ENCODE results near the gene MTG1. TPM values are rescaled to one million over a fixed set of nuclear protein-coding genes. Genes with fewer than 3 reads are reported as not detected.
A peak's percentile ranks its signal among the peaks of the same experiment; 100 is the strongest.
"Not testable (repeated sequence)": the region's sequence is repeated elsewhere in the genome, so short reads cannot be mapped to it uniquely, and the experiment has no call there.

MTG1 gene
- polyA plus RNA-seq, 4 donors, result 67.4 to 124 (median 90.9) TPM

DNA sequence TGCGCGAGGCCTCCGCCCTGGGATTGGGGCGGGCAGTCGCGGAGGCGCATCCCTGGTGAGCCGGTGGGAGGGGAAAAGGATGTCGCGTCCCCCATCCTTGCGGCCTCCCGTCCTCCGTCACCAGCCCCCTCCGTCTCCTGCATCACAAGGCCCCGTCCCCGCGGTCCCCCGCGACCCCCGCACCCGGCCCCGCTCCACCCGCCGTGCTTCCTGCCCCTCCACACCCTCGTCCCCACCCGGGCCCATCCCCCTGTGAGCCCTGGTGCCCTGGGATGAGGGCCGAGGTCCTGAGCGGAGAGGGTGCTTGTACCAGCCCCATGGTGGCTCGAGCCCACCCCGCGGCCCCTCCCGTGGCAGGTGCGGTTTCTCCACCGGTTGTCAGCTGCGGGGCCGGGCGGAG, 30.6 kb downstream of the MTG1 start, which contains the start of gene SPRN:
SPRN (minus strand) TSS at position 25 of the 400 bp plus-strand sequence. CDS start 944 bp downstream, outside the sequence.
- not testable (repeated sequence) for FAIRE-seq; H3K4me1 ChIP-seq (ENCODE audit: control insufficient read depth in 3 of 3, insufficient read depth in 2 of 3, low read depth in 1 of 3, low read length in 2 of 3); H3K27me3 ChIP-seq (ENCODE audit: control insufficient read depth in 3 of 3, insufficient read depth in 3 of 3, low read length in 3 of 3); H3K9me3 ChIP-seq (ENCODE audit: control insufficient read depth in 2 of 2, insufficient read depth in 1 of 2, low read depth in 1 of 2, low read length in 1 of 2); DNase-seq; H3K27ac ChIP-seq (ENCODE audit: low read depth in 1 of 3, low read length in 2 of 3)
- H3K4me3 ChIP-seq (ENCODE audit: low read depth in 1 of 3, low read length in 3 of 3), result peak within 1 kb of the TSS in 1 of 3 donors; percentile 39
- peaks cover 3 to 21% (median 5%) of the 10 kb centered on the region in 3 donors for H3K36me3 ChIP-seq (ENCODE audit: control insufficient read depth in 3 of 3, insufficient read depth in 2 of 3, low read depth in 1 of 3, low read length in 3 of 3)
- 0 to 18% (median 8%) methylated on average over 5 to 12 of the region's 37 CpGs for WGBS, 3 donors

DNA sequence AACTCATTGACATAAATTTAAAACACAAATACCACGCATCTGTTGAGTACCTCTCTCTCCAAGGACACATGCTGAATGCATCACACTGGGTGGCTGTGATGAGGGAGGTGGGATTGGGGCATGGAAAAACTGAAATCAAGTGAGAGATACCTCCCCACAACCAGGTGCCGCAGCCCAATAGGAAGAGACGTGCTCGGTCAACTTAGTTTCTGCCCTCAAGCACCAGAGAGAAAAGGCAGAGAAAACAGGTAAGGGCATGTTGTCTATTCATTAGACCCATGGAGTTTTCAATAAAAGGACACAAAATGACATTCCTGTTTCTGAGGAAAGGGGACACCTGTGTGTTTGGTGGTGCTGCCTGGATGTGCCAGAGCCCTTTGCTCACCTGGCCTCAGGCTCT, 35.6 kb downstream of the MTG1 start:
- not testable (repeated sequence) for H3K27ac ChIP-seq (ENCODE audit: low read depth in 1 of 3, low read length in 2 of 3); H3K4me1 ChIP-seq (ENCODE audit: control insufficient read depth in 3 of 3, insufficient read depth in 2 of 3, low read depth in 1 of 3, low read length in 2 of 3); DNase-seq; H3K9me3 ChIP-seq (ENCODE audit: control insufficient read depth in 2 of 2, insufficient read depth in 1 of 2, low read depth in 1 of 2, low read length in 1 of 2); FAIRE-seq; H3K27me3 ChIP-seq (ENCODE audit: control insufficient read depth in 3 of 3, insufficient read depth in 3 of 3, low read length in 3 of 3); H3K36me3 ChIP-seq (ENCODE audit: control insufficient read depth in 3 of 3, insufficient read depth in 2 of 3, low read depth in 1 of 3, low read length in 3 of 3); H3K4me3 ChIP-seq (ENCODE audit: low read depth in 1 of 3, low read length in 3 of 3)
- WGBS, 3 donors, result 85 to 86% (median 85%) methylated on average over 4 of the region's 4 CpGs

DNA sequence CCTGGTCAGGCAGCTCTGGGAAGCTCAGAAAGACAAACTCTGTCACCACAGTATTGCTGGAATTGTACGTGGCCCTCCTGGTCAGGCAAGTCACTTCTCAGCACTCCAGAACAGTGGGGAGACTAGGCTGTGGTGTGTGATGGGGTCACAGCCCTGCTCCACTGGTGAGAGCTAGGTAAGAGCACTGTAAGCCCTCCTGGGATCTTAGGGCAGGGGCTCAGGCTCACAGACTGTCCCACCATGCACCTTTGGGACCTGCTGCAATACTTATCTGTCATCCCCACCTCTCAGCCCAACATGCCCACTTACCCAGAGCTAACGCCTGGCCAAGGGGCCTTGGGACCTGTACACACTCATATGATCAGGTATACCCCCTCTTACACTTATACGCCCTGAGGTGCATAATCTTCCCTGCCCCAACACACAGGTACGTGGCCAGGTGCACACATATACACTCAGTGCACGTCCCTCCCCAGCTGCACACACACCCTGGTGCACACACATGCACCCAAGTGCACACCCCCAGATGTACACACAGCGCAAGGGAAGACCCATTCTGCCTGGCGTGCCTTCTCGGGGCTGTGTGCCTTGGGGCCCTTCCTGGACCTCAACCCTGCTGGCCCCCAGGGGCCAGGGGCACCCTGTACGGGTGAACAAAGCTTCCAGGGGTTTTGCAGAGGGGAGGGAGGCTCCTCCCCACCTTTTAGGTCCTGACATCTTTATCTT, 38.1 kb downstream of the MTG1 start:
- H3K4me3 ChIP-seq (ENCODE audit: low read depth in 1 of 3, low read length in 3 of 3); H3K36me3 ChIP-seq (ENCODE audit: control insufficient read depth in 3 of 3, insufficient read depth in 2 of 3, low read depth in 1 of 3, low read length in 3 of 3); DNase-seq; H3K9me3 ChIP-seq (ENCODE audit: control insufficient read depth in 2 of 2, insufficient read depth in 1 of 2, low read depth in 1 of 2, low read length in 1 of 2); H3K27me3 ChIP-seq (ENCODE audit: control insufficient read depth in 3 of 3, insufficient read depth in 3 of 3, low read length in 3 of 3); H3K27ac ChIP-seq (ENCODE audit: low read depth in 1 of 3, low read length in 2 of 3); FAIRE-seq; H3K4me1 ChIP-seq (ENCODE audit: control insufficient read depth in 3 of 3, insufficient read depth in 2 of 3, low read depth in 1 of 3, low read length in 2 of 3): not testable (repeated sequence)
- 22 to 66% (median 60%) methylated on average over 5 to 7 of the region's 9 CpGs for WGBS, 3 donors

DNA sequence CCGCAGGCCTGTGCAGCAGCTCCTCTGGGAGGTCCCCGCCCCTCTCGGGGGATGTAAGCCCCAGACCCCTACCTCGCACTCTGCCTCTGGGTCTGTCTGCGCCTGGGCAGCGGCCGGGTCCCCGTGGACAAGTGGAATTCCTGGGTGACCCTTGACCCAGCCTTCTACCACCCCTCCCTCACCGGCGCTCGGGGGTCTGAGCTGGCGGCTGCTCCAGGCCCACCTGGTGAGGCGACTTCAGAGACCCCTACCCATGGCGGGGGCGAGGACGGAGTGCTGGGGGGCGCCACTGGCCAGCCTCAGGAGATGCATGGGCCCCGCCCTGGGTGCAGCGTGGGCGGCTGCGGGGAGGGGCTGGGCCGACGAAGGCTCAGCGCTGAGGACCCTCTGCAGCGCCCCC, 38.8 kb downstream of the MTG1 start:
- 84% methylated on average over 19 of the region's 25 CpGs; no CpG with 5 or more reads in 2 of the 3 donors for WGBS, 3 donors
- FAIRE-seq, result not testable (repeated sequence)

DNA sequence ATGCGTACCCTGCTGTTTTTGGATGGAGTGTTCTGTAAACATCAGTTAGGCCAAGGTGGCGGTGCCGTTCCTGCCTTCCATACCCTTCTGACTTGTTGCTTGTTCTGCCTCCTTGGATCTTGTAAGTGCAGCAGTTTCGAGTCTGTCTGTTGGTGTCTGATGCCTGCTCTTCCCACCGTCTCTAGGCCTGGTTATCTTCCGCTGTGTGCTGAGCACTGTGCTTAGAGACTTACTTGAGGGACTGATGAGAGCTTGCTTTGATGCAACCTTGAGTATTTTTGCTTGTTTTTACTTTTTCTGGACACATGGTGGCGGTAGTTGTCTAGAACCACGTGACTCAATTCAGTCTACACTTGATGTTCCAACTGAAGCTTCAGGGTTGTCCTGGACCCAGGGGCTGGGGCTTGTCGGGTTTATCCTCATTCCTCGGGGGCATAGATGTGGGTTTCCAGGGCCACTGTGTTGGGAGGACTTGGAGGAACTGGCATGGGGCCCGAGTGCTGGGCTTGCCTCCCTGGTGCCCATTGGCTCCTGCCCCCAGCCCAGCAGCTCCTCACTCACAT, 44.8 kb downstream of the MTG1 start:
- no peaks in the 10 kb centered on the region for H3K4me1 ChIP-seq (ENCODE audit: control insufficient read depth in 3 of 3, insufficient read depth in 2 of 3, low read depth in 1 of 3, low read length in 2 of 3)
- H3K36me3 ChIP-seq (ENCODE audit: control insufficient read depth in 3 of 3, insufficient read depth in 2 of 3, low read depth in 1 of 3, low read length in 3 of 3), result no peaks in the 10 kb centered on the region
- no peak overlapping the region for H3K4me3 ChIP-seq (ENCODE audit: low read depth in 1 of 3, low read length in 3 of 3)
- 65 to 77% (median 77%) methylated on average over 11 of the region's 11 CpGs for WGBS, 3 donors
- no peaks in the 10 kb centered on the region for H3K27me3 ChIP-seq (ENCODE audit: control insufficient read depth in 3 of 3, insufficient read depth in 3 of 3, low read length in 3 of 3)
- no peak overlapping the region for H3K27ac ChIP-seq (ENCODE audit: low read depth in 1 of 3, low read length in 2 of 3)
- H3K9me3 ChIP-seq (ENCODE audit: control insufficient read depth in 2 of 2, insufficient read depth in 1 of 2, low read depth in 1 of 2, low read length in 1 of 2), result peaks cover 0 to 2% of the 10 kb centered on the region in 2 donors
- no peak for FAIRE-seq
- DNase-seq, result peak; percentile 12

More for the DNA sequence above, 38.8 kb downstream of the MTG1 start:
- H3K27me3 ChIP-seq (ENCODE audit: control insufficient read depth in 3 of 3, insufficient read depth in 3 of 3, low read length in 3 of 3); H3K4me3 ChIP-seq (ENCODE audit: low read depth in 1 of 3, low read length in 3 of 3); H3K36me3 ChIP-seq (ENCODE audit: control insufficient read depth in 3 of 3, insufficient read depth in 2 of 3, low read depth in 1 of 3, low read length in 3 of 3); H3K27ac ChIP-seq (ENCODE audit: low read depth in 1 of 3, low read length in 2 of 3); H3K9me3 ChIP-seq (ENCODE audit: control insufficient read depth in 2 of 2, insufficient read depth in 1 of 2, low read depth in 1 of 2, low read length in 1 of 2); DNase-seq; H3K4me1 ChIP-seq (ENCODE audit: control insufficient read depth in 3 of 3, insufficient read depth in 2 of 3, low read depth in 1 of 3, low read length in 2 of 3): not testable (repeated sequence)

DNA sequence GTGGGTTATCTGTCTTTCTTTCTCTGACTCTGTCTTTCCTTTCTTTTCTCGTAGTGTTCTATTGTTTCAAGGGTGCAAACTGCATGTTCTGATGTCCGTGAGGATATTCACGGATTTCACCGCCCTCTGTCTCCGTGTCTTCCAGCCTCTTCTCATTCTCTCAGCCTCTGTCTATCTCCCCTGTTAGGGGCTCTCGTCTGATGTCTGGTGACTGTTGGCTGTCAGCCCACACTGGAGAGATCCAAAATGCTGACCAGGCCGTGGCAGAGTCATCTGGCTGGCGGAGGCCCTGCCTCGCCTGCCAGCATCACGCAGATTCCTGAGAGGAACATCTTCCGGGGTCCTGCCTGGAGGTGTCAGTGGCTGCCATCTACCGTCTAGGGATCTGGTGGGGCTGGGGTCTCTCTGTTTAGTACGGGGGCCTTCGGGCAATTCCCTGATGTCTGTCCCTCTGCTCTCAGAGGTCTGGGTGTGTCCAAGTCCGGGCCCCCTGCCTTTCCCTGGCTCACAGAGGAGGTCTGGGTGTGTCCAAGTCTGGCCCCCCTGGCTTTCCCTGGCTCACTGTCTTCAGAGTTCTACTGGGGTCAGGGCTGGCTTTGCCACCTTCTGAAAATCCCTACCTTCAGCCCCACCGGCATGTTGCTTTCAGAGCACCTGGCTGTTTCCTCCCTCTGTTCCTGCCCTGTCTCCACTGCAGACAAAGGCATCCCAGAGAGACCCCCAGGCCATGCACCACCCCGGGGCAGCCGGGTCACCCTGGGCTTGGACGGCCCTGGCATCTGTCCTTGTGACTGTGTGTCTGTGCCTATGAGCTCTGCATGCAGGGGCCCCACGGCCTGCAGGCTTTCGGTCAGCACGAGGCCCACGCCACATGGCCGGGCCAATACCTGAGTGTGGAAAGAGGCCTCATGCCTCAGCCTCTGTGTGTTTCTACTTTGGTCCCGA, 45.8 kb downstream of the MTG1 start:
- Histone ChIP-seq H3K4me1 (ENCODE audit: control insufficient read depth in 3 of 3, insufficient read depth in 2 of 3, low read depth in 1 of 3, low read length in 2 of 3) (no peaks in the 10 kb centered on the region), H3K27ac (ENCODE audit: low read depth in 1 of 3, low read length in 2 of 3) (no peak overlapping the region), H3K4me3 (ENCODE audit: low read depth in 1 of 3, low read length in 3 of 3) (no peak overlapping the region), H3K27me3 (ENCODE audit: control insufficient read depth in 3 of 3, insufficient read depth in 3 of 3, low read length in 3 of 3) (no peaks in the 10 kb centered on the region), H3K36me3 (ENCODE audit: control insufficient read depth in 3 of 3, insufficient read depth in 2 of 3, low read depth in 1 of 3, low read length in 3 of 3) (no peaks in the 10 kb centered on the region), H3K9me3 (ENCODE audit: control insufficient read depth in 2 of 2, insufficient read depth in 1 of 2, low read depth in 1 of 2, low read length in 1 of 2) (peaks cover 0 to 5% of the 10 kb centered on the region in 2 donors)
- DNase-seq (no peak), FAIRE-seq (no peak)
- WGBS, 3 donors, result 91% methylated on average over 25 of the region's 25 CpGs

DNA sequence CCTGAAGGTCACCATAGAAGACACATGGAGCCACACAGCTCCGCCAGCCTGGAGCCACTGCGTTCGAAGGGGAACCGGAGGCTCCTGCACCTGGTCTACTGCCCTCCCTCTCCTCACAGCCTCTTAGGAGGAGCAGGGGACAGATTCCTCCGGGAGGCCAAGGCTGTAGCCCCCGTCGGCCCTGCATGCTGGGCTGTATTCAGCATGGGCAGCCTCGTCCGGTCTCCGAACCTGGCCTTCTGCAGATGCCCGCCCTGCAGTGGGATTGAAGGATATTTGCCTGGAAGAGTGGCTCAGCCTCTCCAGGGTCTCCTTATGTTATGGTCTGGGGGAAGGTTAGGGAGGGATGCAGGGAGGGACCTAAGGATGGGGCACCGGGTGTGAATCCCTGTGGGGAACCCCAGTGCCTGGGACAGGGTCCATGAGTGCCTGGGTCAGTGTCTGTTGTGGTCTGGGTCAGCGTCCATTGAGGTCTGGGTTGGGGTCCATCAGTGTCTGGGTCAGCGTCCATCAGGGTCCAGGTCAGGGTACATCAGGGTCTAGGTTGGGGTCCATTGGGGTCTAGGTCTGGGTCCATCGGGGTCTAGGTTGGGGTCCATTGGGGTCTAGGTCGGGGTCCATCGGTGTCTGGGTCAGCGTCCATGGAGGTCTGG, 46.8 kb downstream of the MTG1 start:
- WGBS, 3 donors, result 91 to 95% (median 92%) methylated on average over 17 to 18 of the region's 18 CpGs
- no peak for DNase-seq
- peaks cover 0 to 10% of the 10 kb centered on the region in 2 donors for H3K9me3 ChIP-seq (ENCODE audit: control insufficient read depth in 2 of 2, insufficient read depth in 1 of 2, low read depth in 1 of 2, low read length in 1 of 2)
- H3K27ac ChIP-seq (ENCODE audit: low read depth in 1 of 3, low read length in 2 of 3), result no peak overlapping the region
- no peaks in the 10 kb centered on the region for H3K4me1 ChIP-seq (ENCODE audit: control insufficient read depth in 3 of 3, insufficient read depth in 2 of 3, low read depth in 1 of 3, low read length in 2 of 3)
- no peak for FAIRE-seq
- H3K27me3 ChIP-seq (ENCODE audit: control insufficient read depth in 3 of 3, insufficient read depth in 3 of 3, low read length in 3 of 3), result no peaks in the 10 kb centered on the region
- H3K4me3 ChIP-seq (ENCODE audit: low read depth in 1 of 3, low read length in 3 of 3), result no peak overlapping the region
- no peaks in the 10 kb centered on the region for H3K36me3 ChIP-seq (ENCODE audit: control insufficient read depth in 3 of 3, insufficient read depth in 2 of 3, low read depth in 1 of 3, low read length in 3 of 3)

DNA sequence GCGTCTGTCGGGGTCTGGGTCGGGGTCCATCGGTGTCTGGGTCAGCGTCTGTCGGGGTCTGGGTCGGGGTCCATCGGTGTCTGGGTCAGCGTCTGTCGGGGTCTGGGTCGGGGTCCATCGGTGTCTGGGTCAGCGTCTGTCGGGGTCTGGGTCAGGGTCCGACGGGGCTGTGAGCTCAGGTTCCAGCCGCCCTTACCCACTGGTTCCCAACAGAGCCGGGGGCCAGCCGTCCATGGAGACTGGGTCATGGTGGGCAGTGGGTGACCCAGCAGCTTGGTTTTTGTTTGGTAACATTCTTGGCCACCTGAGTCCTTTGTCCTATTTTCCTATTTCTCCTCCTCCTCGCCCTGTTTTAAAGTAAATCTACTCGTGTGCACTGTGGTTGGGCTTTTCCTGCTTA, 47.4 kb downstream of the MTG1 start:
- not testable (repeated sequence) for H3K4me3 ChIP-seq (ENCODE audit: low read depth in 1 of 3, low read length in 3 of 3); H3K27ac ChIP-seq (ENCODE audit: low read depth in 1 of 3, low read length in 2 of 3); FAIRE-seq; H3K4me1 ChIP-seq (ENCODE audit: control insufficient read depth in 3 of 3, insufficient read depth in 2 of 3, low read depth in 1 of 3, low read length in 2 of 3); H3K36me3 ChIP-seq (ENCODE audit: control insufficient read depth in 3 of 3, insufficient read depth in 2 of 3, low read depth in 1 of 3, low read length in 3 of 3); H3K27me3 ChIP-seq (ENCODE audit: control insufficient read depth in 3 of 3, insufficient read depth in 3 of 3, low read length in 3 of 3); DNase-seq
- H3K9me3 ChIP-seq (ENCODE audit: control insufficient read depth in 2 of 2, insufficient read depth in 1 of 2, low read depth in 1 of 2, low read length in 1 of 2), result peaks cover 0 to 11% of the 10 kb centered on the region in 2 donors
- 72 to 87% (median 83%) methylated on average over 5 to 14 of the region's 21 CpGs for WGBS, 3 donors
